ENCODE data around the gene FCRLB.

GRCh38 chr1:161721738-161722343 lies 497 bp downstream of the FCRLB start:
- TF ChIP-seq POLR2A (IDR thresholded peaks at IDR 0.05), result no peak
- TF ChIP-seq CTCF (IDR thresholded peaks at IDR 0.05), result no peak
